GM23248 (cell line): ENCODE data around the gene CRCP.

Source experiments
- EZH2 ChIP-seq: fragments of 200-600 bp; sonication (generic); IDR thresholded peaks from 2 replicates; pipeline ENCODE4 v1.6.1; 2018; ENCODE audit warnings: antibody characterized with exemption, mild to moderate bottlenecking; ENCODE audit not compliant: insufficient read depth, poor library complexity, severe bottlenecking
- EZH2phosphoT487 ChIP-seq: fragments of 200-600 bp; sonication (generic); IDR thresholded peaks from 2 replicates; pipeline ENCODE4 v1.6.1; 2018; ENCODE audit warnings: antibody characterized with exemption, moderate library complexity, mild to moderate bottlenecking, low read depth; ENCODE audit not compliant: insufficient read depth

DNA sequence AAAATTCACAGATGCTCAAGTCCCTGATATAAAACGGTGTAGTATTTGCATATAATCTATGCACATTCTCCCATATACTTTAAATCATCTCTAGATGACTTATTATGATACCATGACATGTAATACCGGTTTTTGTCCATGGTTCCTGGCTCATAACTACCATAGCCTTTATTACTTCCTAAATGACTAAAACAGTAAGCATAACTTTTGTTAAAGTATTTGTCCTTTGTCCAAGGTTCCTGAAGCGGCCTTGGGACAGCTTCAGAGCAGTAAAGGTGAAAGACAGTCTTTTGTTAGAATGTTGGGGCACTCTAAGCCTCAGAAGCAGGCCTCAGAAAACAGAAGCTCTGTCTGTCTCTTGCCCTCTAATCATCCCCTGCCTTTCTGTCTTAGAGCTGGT is 4.0 kb downstream of the CRCP start:
- TF ChIP-seq EZH2 (no peak), EZH2phosphoT487 (no peak)
